H9 (cell line): ENCODE measurements around the gene KBTBD8. TPM values are rescaled to one million over a fixed set of nuclear protein-coding genes. Genes with fewer than 3 reads are reported as not detected.

Experiments used
- DNase-seq: peaks from one replicate; pipeline ENCODE4 v3.0.0-alpha.2; 2017
- H2AFZ ChIP-seq: one replicate; pipeline ENCODE4 v1.6.1; 2013; ENCODE audit warnings: mild to moderate bottlenecking, low read length, control low read depth, moderate library complexity
- H2AK5ac ChIP-seq: 2 replicates; pipeline ENCODE4 v1.6.1; 2013; ENCODE audit warnings: low read length, control low read depth, mixed read lengths; ENCODE audit not compliant: insufficient read length
- H2BK120ac ChIP-seq: one replicate; pipeline ENCODE4 v1.6.1; 2013; ENCODE audit warnings: low read depth, mild to moderate bottlenecking, low read length, control low read depth, inconsistent platforms; ENCODE audit not compliant: poor library complexity, severe bottlenecking
- H2BK12ac ChIP-seq: 2 replicates; pipeline ENCODE4 v1.6.1; 2013; ENCODE audit warnings: low read length, control low read depth, mixed read lengths, low read depth; ENCODE audit not compliant: insufficient read length
- H2BK15ac ChIP-seq: 2 replicates; pipeline ENCODE4 v1.6.1; 2013; ENCODE audit warnings: low read depth, low read length, control low read depth
- H2BK20ac ChIP-seq: one replicate; pipeline ENCODE4 v1.6.1; 2013; ENCODE audit warnings: low read depth, mild to moderate bottlenecking, low read length, control low read depth, inconsistent platforms; ENCODE audit not compliant: poor library complexity, severe bottlenecking
- H2BK5ac ChIP-seq: 2 replicates; pipeline ENCODE4 v1.6.1; 2013; ENCODE audit warnings: low read length, control low read depth, mixed read lengths; ENCODE audit not compliant: insufficient read length
- H3K14ac ChIP-seq: 2 replicates; pipeline ENCODE4 v1.6.1; 2013; ENCODE audit warnings: low read length, control low read depth; ENCODE audit not compliant: insufficient read depth
- H3K18ac ChIP-seq: 2 replicates; pipeline ENCODE4 v1.6.1; 2013; ENCODE audit warnings: low read depth, mild to moderate bottlenecking, mixed read lengths, low read length, control low read depth; ENCODE audit not compliant: insufficient read length
- H3K23ac ChIP-seq: 2 replicates; pipeline ENCODE4 v1.6.1; 2013; ENCODE audit warnings: low read length, control low read depth, mixed read lengths, low read depth; ENCODE audit not compliant: insufficient read length
- H3K23me2 ChIP-seq: 2 replicates; pipeline ENCODE4 v1.6.1; 2013; ENCODE audit warnings: low read depth, mild to moderate bottlenecking, mixed read lengths, low read length, control low read depth; ENCODE audit not compliant: insufficient read length, poor library complexity, severe bottlenecking
- H3K27ac ChIP-seq: 2 replicates; pipeline ENCODE4 v1.5.1; 2013; ENCODE audit warnings: low read length, control low read depth, mixed read lengths, low read depth; ENCODE audit not compliant: insufficient read length
- H3K27me3 ChIP-seq: 2 replicates; pipeline ENCODE4 v1.6.1; 2013; ENCODE audit warnings: low read length, control low read depth, inconsistent platforms; ENCODE audit not compliant: insufficient read depth
- H3K4ac ChIP-seq: 2 replicates; pipeline ENCODE4 v1.6.1; 2013; ENCODE audit warnings: low read depth, mild to moderate bottlenecking, control low read depth, inconsistent platforms, low read length, moderate library complexity
- H3K4me1 ChIP-seq: 2 replicates; pipeline ENCODE4 v1.6.1; 2013; ENCODE audit warnings: low read length, control low read depth, inconsistent platforms; ENCODE audit not compliant: insufficient read depth
- H3K4me2 ChIP-seq: 2 replicates; pipeline ENCODE4 v1.6.1; 2013; ENCODE audit warnings: low read length, control low read depth, mixed read lengths; ENCODE audit not compliant: insufficient read length, insufficient read depth
- H3K56ac ChIP-seq: 2 replicates; pipeline ENCODE4 v1.6.1; 2013; ENCODE audit warnings: low read depth, mild to moderate bottlenecking, mixed read lengths, low read length, control low read depth; ENCODE audit not compliant: insufficient read length
- H3K79me1 ChIP-seq: 2 replicates; pipeline ENCODE4 v1.6.1; 2013; ENCODE audit warnings: low read depth, mild to moderate bottlenecking, moderate library complexity, low read length, control low read depth, inconsistent platforms; ENCODE audit not compliant: insufficient read depth, poor library complexity, severe bottlenecking
- H3K79me2 ChIP-seq: 2 replicates; pipeline ENCODE4 v1.6.1; 2013; ENCODE audit warnings: low read length, control low read depth, inconsistent platforms; ENCODE audit not compliant: insufficient read depth
- H3K9ac ChIP-seq: 2 replicates; pipeline ENCODE4 v1.6.1; 2013; ENCODE audit warnings: low read length, control low read depth, mixed read lengths; ENCODE audit not compliant: insufficient read length; ENCODE audit errors: extremely low read depth
- H3K9me3 ChIP-seq: one replicate; pipeline ENCODE4 v1.6.1; 2013; ENCODE audit warnings: low read depth, low read length, inconsistent platforms; ENCODE audit not compliant: control insufficient read depth
- H3T11ph ChIP-seq: one replicate; pipeline ENCODE4 v1.6.1; 2013; ENCODE audit warnings: mild to moderate bottlenecking, low read length, control low read depth, inconsistent platforms
- H4K20me1 ChIP-seq: one replicate; pipeline ENCODE4 v1.6.1; 2013; ENCODE audit not compliant: control insufficient read depth, insufficient read length, insufficient read depth
- H4K5ac ChIP-seq: 2 replicates; pipeline ENCODE4 v1.6.1; 2013; ENCODE audit warnings: low read depth, mild to moderate bottlenecking, mixed read lengths, low read length, control low read depth; ENCODE audit not compliant: insufficient read length
- H4K8ac ChIP-seq: replicated peaks from 2 replicates; pipeline ENCODE4 v1.6.1; 2013; ENCODE audit warnings: low read length, control low read depth, mixed read lengths, low read depth; ENCODE audit not compliant: insufficient read length
- H4K91ac ChIP-seq: 2 replicates; pipeline ENCODE4 v1.6.1; 2013; ENCODE audit warnings: low read depth, mild to moderate bottlenecking, moderate library complexity, mixed read lengths, low read length, control low read depth; ENCODE audit not compliant: insufficient read length
- H3K27ac Mint-ChIP-seq, 3 experiments: 2 replicates in 2 of 3; 3 replicates in 1 of 3; pipeline ENCODE4 v1.8.0; 2020 to 2021; ENCODE audit warnings: mixed read lengths in 3 of 3, mild to moderate bottlenecking in 1 of 3, moderate library complexity in 1 of 3
- H3K27me3 Mint-ChIP-seq: 2 replicates; pipeline ENCODE4 v1.8.0; 2021; ENCODE audit warnings: low read depth, mild to moderate bottlenecking, moderate library complexity, mixed read lengths
- H3K36me3 Mint-ChIP-seq, 3 experiments: 2 replicates in 2 of 3; 3 replicates in 1 of 3; pipeline ENCODE4 v1.8.0; 2020 to 2021; ENCODE audit warnings: low read depth in 3 of 3, mixed read lengths in 3 of 3; ENCODE audit not compliant: insufficient read depth in 1 of 3
- H3K4me1 Mint-ChIP-seq, 2 experiments: 2 replicates each; pipeline ENCODE4 v1.8.0; 2020; ENCODE audit warnings: mixed read lengths in 2 of 2
- H3K4me3 Mint-ChIP-seq, 2 experiments: 2 replicates in 1 of 2; 3 replicates in 1 of 2; pipeline ENCODE4 v1.8.0; 2020 to 2021; ENCODE audit warnings: mild to moderate bottlenecking in 2 of 2, mixed read lengths in 2 of 2, moderate library complexity in 1 of 2
- H3K9me3 Mint-ChIP-seq, 2 experiments: 2 replicates in 1 of 2; 3 replicates in 1 of 2; pipeline ENCODE4 v1.8.0; 2020; ENCODE audit warnings: mild to moderate bottlenecking in 2 of 2, mixed read lengths in 2 of 2, moderate library complexity in 1 of 2
- WGBS: extraction: QIAGEN DNeasy Blood & Tissue Kit; methylation state at CpG from one replicate; pipeline ENCODE4 v1.1.7; 2013; ENCODE audit warnings: missing lambda C conversion rate, low lambda C conversion rate, mixed read lengths; ENCODE audit not compliant: insufficient read length; ENCODE audit errors: extremely low coverage; 5-methylcytosine and 5-hydroxymethylcytosine counted together
- total RNA-seq: library from RNA; stranded (reverse); gene quantifications from 2 replicates; pipeline ENCODE4 v1.2.1, GENCODE V29; 2021
- TF ChIP-seq, protein P1 (sequence below): fragments of 200-600 bp; sonication (generic); conservative IDR thresholded peaks from 3 replicates; pipeline ENCODE4 v1.8.0; 2021; ENCODE audit warnings: antibody characterized with exemption, mild to moderate bottlenecking

Gene KBTBD8
- total RNA-seq, 1 experiment from 2014 or later: 16.7 TPM

DNA sequence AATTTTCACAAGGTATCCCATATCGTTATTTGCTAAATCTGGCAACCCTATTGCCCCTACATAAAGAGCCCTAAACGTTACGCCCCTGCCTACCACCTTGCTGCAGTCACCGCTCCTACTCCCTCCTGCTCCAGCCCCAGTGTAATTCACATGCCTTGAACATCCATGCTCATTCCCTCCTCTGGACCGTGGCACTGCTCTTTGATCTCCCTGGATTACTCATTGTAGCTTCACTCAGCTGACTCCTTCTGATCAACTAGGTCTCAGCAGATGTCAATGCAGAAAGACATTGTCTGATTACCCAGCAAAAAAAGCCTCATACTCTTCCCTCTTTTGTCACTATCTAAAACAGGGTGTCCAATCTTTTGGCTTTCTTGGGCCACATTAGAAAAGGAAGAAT lies 40.7 kb upstream of the KBTBD8 start:
- no peak overlapping the region for H2AK5ac ChIP-seq
- H3K4ac ChIP-seq: no peak overlapping the region
- H4K91ac ChIP-seq: no peak overlapping the region
- no peaks in the 10 kb centered on the region for H3K79me2 ChIP-seq
- H3K36me3 Mint-ChIP-seq: no peaks in the 10 kb centered on the region
- H2AFZ ChIP-seq: no peak overlapping the region
- no peak for DNase-seq
- no CpG with 5 or more reads among the region's 5 CpGs for WGBS
- no peaks in the 10 kb centered on the region for H3K27me3 Mint-ChIP-seq
- H3K9me3 Mint-ChIP-seq: no peaks in the 10 kb centered on the region
- no peaks in the 10 kb centered on the region for H3K79me1 ChIP-seq
- no peaks in the 10 kb centered on the region for H3K27me3 ChIP-seq
- H3K4me1 ChIP-seq: no peaks in the 10 kb centered on the region
- H3K23ac ChIP-seq: no peak overlapping the region
- no peaks in the 10 kb centered on the region for H3K23me2 ChIP-seq
- H2BK15ac ChIP-seq: no peak overlapping the region
- H2BK20ac ChIP-seq: no peak overlapping the region
- H3K9ac ChIP-seq: no peak overlapping the region
- no peak overlapping the region for H3T11ph ChIP-seq
- no peak overlapping the region for H2BK12ac ChIP-seq
- H3K27ac ChIP-seq: no peak overlapping the region
- H3K4me2 ChIP-seq: no peak overlapping the region
- no peak overlapping the region for H2BK120ac ChIP-seq
- H3K18ac ChIP-seq: no peak overlapping the region
- TF ChIP-seq, protein P1, sequence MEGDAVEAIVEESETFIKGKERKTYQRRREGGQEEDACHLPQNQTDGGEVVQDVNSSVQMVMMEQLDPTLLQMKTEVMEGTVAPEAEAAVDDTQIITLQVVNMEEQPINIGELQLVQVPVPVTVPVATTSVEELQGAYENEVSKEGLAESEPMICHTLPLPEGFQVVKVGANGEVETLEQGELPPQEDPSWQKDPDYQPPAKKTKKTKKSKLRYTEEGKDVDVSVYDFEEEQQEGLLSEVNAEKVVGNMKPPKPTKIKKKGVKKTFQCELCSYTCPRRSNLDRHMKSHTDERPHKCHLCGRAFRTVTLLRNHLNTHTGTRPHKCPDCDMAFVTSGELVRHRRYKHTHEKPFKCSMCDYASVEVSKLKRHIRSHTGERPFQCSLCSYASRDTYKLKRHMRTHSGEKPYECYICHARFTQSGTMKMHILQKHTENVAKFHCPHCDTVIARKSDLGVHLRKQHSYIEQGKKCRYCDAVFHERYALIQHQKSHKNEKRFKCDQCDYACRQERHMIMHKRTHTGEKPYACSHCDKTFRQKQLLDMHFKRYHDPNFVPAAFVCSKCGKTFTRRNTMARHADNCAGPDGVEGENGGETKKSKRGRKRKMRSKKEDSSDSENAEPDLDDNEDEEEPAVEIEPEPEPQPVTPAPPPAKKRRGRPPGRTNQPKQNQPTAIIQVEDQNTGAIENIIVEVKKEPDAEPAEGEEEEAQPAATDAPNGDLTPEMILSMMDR: no peak
- H2BK5ac ChIP-seq: no peak overlapping the region
- no peak overlapping the region for H4K8ac ChIP-seq
- peaks cover 4 to 8% of the 10 kb centered on the region in 2 experiments; a peak in 3 of 4 replicates for H3K4me1 Mint-ChIP-seq
- no peaks in the 10 kb centered on the region for H4K20me1 ChIP-seq
- no peak overlapping the region for H3K56ac ChIP-seq
- no peak overlapping the region for H3K27ac Mint-ChIP-seq
- no peak overlapping the region for H3K14ac ChIP-seq
- H3K4me3 Mint-ChIP-seq: no peak overlapping the region
- H4K5ac ChIP-seq: no peak overlapping the region
- H3K9me3 ChIP-seq: no peaks in the 10 kb centered on the region
